Measurements from ENCODE around the gene TSPAN5.

The TSPAN5 gene

DNA sequence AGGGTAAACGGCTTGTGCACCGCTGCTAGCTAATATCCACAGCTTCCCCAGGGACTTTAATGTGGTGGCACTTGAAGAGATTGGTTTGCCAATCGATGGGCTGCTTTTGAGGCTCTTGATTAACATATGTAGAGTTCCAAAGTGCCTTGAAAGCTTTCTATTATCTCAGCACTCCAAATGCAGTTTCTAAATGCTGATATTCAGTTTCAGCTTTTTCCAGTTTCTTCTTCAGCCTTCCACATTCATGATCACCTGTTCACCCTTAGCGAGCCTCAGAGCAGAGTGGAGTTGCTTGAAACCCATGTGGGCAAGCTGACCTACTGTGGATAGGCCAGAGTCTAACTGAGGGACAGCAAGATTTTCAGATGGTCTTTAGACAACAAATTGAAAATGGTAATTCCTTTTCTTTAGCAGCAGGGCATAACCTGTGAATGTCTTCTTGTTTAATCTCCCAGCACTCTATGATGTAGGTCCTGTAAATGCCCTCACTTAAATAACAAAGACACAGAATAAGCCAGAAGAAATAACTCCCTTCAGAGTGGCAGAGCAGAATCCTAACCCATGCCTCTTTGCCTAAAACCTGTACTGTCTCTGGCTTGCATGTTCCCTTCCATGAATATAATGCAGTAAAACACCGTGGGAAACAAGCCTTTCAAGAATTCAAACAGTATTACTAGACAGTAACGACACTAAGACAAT lies 99.8 kb downstream of the TSPAN5 start:
- H3K4me3 ChIP-seq (ENCODE audit: low read length): no peak overlapping the region
- no peak for TF ChIP-seq CTCF (conservative IDR thresholded peaks at IDR 0.05; ENCODE audit: low read length)
- no peak for DNase-seq (ENCODE audit: low read depth)

DNA sequence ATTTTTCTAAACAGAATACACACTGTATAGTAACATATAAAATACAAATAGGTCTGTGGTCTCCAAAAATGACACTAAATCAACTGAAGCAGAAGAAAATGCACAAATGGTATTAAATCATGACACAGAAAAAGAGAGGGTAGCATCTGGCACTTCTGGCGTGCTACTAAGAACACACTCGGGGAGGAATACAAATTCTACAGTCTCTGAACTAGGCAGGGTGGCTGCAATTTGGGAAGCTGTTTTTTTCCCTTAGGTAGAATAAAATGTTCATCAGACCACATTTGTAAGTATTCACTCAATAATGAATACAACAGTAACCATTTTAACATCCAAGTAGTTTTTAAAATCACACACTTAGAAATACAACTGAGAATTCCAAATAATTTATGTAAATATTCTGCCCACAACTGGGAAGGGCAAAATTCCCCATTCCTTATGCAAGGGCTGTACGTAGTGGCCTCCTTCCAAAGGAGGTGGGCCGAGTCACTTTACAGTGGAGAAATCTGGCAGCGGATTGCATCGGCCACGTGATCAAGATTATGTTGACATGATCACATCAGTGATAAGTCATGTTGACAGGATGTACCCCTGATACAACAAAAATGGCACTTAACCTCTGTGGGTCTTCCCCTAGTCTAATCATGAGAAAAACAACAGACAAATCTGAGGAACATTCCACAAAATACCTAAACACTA lies 101.1 kb downstream of the TSPAN5 start:
- no peak for TF ChIP-seq CTCF (conservative IDR thresholded peaks at IDR 0.05; ENCODE audit: low read length)
- DNase-seq (ENCODE audit: low read depth): peak; percentile 56
- no peak overlapping the region for H3K4me3 ChIP-seq (ENCODE audit: low read length)

- TF ChIP-seq CTCF (conservative IDR thresholded peaks at IDR 0.05; ENCODE audit: low read length): no peak
- no peak overlapping the region for H3K4me3 ChIP-seq (ENCODE audit: low read length)
- peak; percentile 43 for DNase-seq (ENCODE audit: low read depth)
Measured at GRCh38 chr4:98556451-98556850, 102.0 kb downstream of the TSPAN5 start.

DNA sequence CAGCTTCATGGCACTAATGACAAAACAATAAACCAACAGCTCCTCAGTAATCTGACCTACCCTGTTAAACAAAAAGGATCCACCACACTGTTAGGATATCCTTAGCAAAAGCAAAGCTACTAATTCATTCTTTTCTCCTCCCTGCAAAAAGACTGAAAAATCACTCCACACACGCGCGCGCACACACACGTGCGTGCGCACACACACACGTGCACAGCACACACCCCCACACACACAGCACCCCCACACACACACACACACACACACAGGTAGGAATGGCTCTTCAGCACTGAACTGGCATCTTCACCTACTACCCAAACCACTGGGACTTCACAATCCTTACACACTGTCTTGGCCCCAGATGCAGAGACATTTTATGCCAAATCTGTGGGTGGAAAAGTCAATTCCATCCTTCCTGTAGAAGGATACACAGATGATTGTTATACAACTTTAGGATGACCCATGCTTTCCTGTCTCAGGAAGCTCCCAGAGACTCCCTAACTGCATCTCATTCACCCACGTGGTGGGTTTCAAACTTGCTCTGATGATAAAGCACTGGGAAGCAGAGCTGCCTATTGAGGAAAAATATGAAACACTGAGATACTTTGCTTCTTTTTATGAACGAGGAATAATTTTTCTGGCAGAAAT lies 102.5 kb downstream of the TSPAN5 start:
- H3K4me3 ChIP-seq (ENCODE audit: low read length): no peak overlapping the region
- TF ChIP-seq CTCF (conservative IDR thresholded peaks at IDR 0.05; ENCODE audit: low read length): no peak
- peak; percentile 60 for DNase-seq (ENCODE audit: low read depth)

- DNase-seq (ENCODE audit: low read depth): peak; percentile 83
- peak; percentile 47 for TF ChIP-seq CTCF (conservative IDR thresholded peaks at IDR 0.05; ENCODE audit: low read length)
- peak overlapping the region; percentile 60 for H3K4me3 ChIP-seq (ENCODE audit: low read length)
Measured at GRCh38 chr4:98546910-98547594, 111.4 kb downstream of the TSPAN5 start.

- no peak for DNase-seq (ENCODE audit: low read depth)
- no peak overlapping the region for H3K4me3 ChIP-seq (ENCODE audit: low read length)
- TF ChIP-seq CTCF (conservative IDR thresholded peaks at IDR 0.05; ENCODE audit: low read length): no peak
Measured at GRCh38 chr4:98544818-98545414, 113.5 kb downstream of the TSPAN5 start.

Data from AG10803 (cell line).